IPS DF 6.9 (cell line): ENCODE results near the gene COQ10A.

Experiments used
- DNase-seq: peaks from one replicate; pipeline ENCODE4 v3.0.0-alpha.2; 2013; ENCODE audit warnings: low read depth, low spot score
- H3K27ac ChIP-seq: one replicate; pipeline ENCODE4 v1.5.1; 2013; ENCODE audit warnings: low read length, control low read depth
- H3K27me3 ChIP-seq: 2 replicates; pipeline ENCODE4 v1.6.1; 2013; ENCODE audit warnings: mild to moderate bottlenecking, low read length; ENCODE audit not compliant: control insufficient read depth, insufficient read depth
- H3K36me3 ChIP-seq: 2 replicates; pipeline ENCODE4 v1.6.1; 2013; ENCODE audit warnings: low read length; ENCODE audit not compliant: control insufficient read depth, insufficient read depth
- H3K4me1 ChIP-seq: 2 replicates; pipeline ENCODE4 v1.6.1; 2013; ENCODE audit warnings: low read length; ENCODE audit not compliant: control insufficient read depth, insufficient read depth
- H3K4me3 ChIP-seq: 2 replicates; pipeline ENCODE4 v1.5.1; 2013; ENCODE audit warnings: mild to moderate bottlenecking, low read length
- H3K9me3 ChIP-seq: 2 replicates; pipeline ENCODE4 v1.6.1; 2013; ENCODE audit warnings: low read length, inconsistent platforms; ENCODE audit not compliant: control insufficient read depth, insufficient read depth
- WGBS: extraction: QIAGEN DNeasy Blood & Tissue Kit; methylation state at CpG from one replicate; pipeline ENCODE4 v1.1.7; 2013; ENCODE audit warnings: mixed read lengths, missing lambda C conversion rate; ENCODE audit not compliant: insufficient read length, insufficient coverage; 5-methylcytosine and 5-hydroxymethylcytosine counted together

The COQ10A gene

DNA sequence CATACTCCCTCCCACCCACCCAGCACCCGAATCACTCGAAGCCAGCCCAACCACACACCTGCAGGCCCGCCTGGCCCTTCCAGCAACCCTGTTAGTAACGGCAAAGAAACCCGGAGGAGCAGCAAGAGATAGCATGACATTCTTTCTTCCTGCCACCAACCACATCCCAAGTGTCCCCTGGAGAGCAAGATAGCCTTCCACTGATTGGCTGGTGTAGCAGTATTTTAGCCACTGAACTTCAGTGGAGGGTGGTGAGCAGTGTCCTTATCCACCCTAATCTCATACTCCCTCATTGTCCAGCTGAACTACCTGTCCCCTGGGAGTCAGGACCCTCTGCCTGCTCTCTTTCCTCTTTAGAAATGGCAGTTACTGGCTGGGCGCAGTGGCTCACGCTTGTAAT lies 37.7 kb upstream of the COQ10A start:
- H3K36me3 ChIP-seq = no peaks in the 10 kb centered on the region
- WGBS = no CpG with 5 or more reads among the region's 7 CpGs
- no peaks in the 10 kb centered on the region for H3K27me3 ChIP-seq
- H3K9me3 ChIP-seq = no peaks in the 10 kb centered on the region
- DNase-seq = no peak
- H3K4me1 ChIP-seq = 0 out of 2 replicates have a peak, but pooled peaks cover 2% of the 10 kb centered on the region
- H3K4me3 ChIP-seq = no peak overlapping the region
- H3K27ac ChIP-seq = no peak overlapping the region

DNA sequence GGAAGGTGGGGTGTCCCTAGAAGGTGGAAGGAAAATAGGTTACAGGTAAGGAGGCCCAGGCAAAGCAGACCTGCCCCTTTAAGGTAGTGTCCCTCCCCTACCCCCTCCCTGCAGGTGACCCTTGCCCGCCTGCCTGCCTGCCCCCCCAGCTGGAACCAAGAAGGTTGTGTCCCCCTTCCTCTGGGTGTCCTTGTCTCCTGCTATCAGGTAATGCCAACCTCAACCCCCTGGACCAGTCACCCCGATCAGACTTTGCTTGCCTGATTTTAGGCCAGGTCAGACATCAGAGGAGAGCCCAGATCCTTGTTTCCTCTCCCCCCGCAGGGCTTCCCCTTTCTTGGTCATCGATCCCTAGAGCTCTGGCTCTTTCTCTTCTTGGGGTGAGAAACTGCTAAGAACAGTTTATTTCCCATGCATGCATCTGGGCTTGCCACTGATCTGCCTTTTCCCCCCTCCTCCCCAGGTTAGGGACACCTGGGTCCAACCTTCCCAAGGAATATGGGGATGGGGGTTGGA lies 36.8 kb upstream of the COQ10A start, which contains the start of gene SLC39A5:
TSS of gene SLC39A5 (plus strand) at position 136 of the 516 bp plus-strand sequence. CDS start 1,224 bp downstream, outside the sequence.
- Histone ChIP-seq H3K27me3 (no peaks in the 10 kb centered on the region), H3K36me3 (no peaks in the 10 kb centered on the region), H3K4me3 (no peak within 1 kb of the TSS), H3K27ac (no peak within 1 kb of the TSS), H3K4me1 (no peaks in the 10 kb centered on the region), H3K9me3 (no peaks in the 10 kb centered on the region)
- DNase-seq = no peak
- no CpG with 5 or more reads among the region's 4 CpGs for WGBS

DNA sequence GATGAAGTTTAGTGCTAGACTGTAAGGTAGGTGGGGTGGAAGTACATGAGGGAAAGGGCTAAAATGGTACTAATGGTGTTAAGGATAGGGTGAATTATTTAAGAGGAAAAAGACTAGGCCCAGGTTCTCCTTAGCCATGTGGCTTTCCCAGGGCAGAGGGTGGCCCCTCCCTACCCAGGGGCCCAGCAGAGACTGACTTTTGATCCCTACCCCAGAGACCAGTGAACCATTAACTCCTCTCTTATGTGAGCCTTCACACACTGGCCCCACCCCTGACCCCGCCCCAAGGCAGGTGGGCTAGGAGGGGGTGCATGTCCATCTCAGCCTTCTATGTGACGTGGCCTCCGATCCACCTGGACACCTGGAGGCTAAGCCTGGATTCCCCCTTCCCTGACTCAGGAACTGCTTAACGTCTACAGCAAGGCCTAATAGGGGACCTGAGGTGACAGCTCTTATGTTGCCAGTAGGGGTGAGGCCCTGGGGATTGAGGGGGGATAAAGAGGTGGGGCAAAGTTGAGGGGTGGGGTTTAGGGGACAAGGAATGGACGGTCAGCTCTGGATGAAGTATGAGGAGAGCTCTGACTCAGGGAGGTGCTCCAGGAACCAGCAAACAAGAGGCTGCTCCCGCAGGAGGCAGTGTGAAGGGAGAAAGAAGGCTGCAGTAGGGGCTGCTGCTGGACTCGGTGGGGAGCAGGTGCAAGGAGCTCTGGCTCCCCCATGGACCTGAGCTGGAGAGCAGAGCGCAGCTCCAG lies 36.1 kb upstream of the COQ10A start:
- H3K36me3 ChIP-seq = no peaks in the 10 kb centered on the region
- DNase-seq = no peak
- no peak overlapping the region for H3K4me3 ChIP-seq
- no CpG with 5 or more reads among the region's 8 CpGs for WGBS
- no peaks in the 10 kb centered on the region for H3K4me1 ChIP-seq
- no peak overlapping the region for H3K27ac ChIP-seq
- H3K27me3 ChIP-seq = no peaks in the 10 kb centered on the region
- no peaks in the 10 kb centered on the region for H3K9me3 ChIP-seq

DNA sequence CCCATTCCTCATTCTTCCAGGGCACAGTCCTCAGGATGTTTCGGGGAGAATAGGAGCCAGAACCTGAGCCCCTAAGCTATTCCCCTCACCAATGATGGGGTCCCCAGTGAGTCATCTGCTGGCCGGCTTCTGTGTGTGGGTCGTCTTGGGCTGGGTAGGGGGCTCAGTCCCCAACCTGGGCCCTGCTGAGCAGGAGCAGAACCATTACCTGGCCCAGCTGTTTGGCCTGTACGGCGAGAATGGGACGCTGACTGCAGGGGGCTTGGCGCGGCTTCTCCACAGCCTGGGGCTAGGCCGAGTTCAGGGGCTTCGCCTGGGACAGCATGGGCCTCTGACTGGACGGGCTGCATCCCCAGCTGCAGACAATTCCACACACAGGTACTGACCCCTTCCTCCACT lies 35.6 kb upstream of the COQ10A start:
- Histone ChIP-seq H3K9me3 (no peaks in the 10 kb centered on the region), H3K4me1 (no peaks in the 10 kb centered on the region), H3K27ac (no peak overlapping the region), H3K36me3 (no peaks in the 10 kb centered on the region), H3K4me3 (no peak overlapping the region), H3K27me3 (no peaks in the 10 kb centered on the region)
- DNase-seq = no peak
- WGBS = no CpG with 5 or more reads among the region's 11 CpGs

DNA sequence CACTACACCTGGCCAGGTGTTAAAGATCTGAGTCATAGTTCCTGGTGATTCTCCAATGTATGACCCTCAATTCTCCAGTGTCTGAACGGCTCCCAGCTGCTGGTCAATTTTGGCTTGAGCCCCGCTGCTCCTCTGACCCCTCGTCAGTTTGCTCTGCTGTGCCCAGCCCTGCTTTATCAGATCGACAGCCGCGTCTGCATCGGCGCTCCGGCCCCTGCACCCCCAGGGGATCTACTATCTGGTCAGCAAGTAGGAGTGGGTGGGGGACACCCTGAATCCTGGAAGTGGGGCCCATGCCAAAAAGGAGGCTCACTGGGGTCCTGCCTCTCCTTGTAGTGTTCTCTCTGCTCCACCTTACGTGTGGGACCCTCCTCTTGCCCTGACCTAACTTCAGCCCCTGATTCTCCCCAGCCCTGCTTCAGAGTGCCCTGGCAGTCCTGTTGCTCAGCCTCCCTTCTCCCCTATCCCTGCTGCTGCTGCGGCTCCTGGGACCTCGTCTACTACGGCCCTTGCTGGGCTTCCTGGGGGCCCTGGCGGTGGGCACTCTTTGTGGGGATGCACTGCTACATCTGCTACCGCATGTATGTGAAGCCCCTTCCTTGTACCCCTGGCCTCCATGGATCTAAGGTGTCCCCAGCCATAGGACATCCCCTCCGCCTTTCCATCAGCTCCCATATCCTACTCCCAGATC lies 31.9 kb upstream of the COQ10A start:
- Histone ChIP-seq H3K27me3 (no peaks in the 10 kb centered on the region), H3K36me3 (no peaks in the 10 kb centered on the region), H3K4me1 (0 out of 2 replicates have a peak, but pooled peaks cover 1% of the 10 kb centered on the region), H3K4me3 (no peak overlapping the region), H3K27ac (no peak overlapping the region), H3K9me3 (no peaks in the 10 kb centered on the region)
- no CpG with 5 or more reads among the region's 16 CpGs for WGBS
- no peak for DNase-seq

DNA sequence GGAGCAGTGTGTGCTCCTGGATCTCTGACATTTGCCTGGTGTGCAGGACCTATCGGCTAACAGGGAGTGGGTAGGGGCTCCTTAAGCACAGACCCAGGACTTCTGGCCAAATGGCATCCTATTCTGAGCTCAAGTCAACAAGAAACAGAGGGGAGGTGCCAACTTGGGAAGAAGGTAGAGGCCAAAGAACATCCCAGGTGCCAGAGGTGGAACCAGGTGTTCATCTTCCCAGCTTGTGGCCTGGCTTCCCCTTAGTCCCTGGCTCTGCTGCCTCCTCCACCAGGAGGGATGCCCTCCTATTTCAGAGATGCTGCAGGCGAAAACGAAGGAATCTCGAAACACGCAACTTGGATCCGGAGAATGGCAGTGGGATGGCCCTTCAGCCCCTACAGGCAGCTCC lies 30.7 kb upstream of the COQ10A start:
- Histone ChIP-seq H3K27ac (no peak overlapping the region), H3K9me3 (no peaks in the 10 kb centered on the region), H3K36me3 (no peaks in the 10 kb centered on the region), H3K4me1 (0 out of 2 replicates have a peak, but pooled peaks cover 1% of the 10 kb centered on the region), H3K4me3 (no peak overlapping the region), H3K27me3 (no peaks in the 10 kb centered on the region)
- no CpG with 5 or more reads among the region's 6 CpGs for WGBS
- no peak for DNase-seq

DNA sequence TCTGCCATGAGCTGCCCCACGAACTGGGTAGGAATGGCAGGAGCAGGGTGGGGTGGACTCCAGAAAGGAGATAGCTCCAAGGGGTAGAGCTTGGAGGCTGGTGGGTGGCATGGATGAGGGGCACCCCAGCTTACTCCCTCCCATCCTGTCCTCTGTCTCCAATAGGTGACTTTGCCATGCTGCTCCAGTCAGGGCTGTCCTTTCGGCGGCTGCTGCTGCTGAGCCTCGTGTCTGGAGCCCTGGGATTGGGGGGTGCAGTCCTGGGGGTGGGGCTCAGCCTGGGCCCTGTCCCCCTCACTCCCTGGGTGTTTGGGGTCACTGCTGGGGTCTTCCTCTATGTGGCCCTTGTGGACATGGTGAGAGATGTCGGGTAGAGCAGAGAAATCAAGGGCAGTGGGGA lies 29.8 kb upstream of the COQ10A start:
- no peak for DNase-seq
- peaks cover 7% of the 10 kb centered on the region; the same call in 1 of the 2 replicates for H3K36me3 ChIP-seq
- 0 out of 2 replicates have a peak, but pooled peaks cover 1% of the 10 kb centered on the region for H3K4me1 ChIP-seq
- no peaks in the 10 kb centered on the region for H3K9me3 ChIP-seq
- no peak overlapping the region for H3K4me3 ChIP-seq
- no peaks in the 10 kb centered on the region for H3K27me3 ChIP-seq
- H3K27ac ChIP-seq = no peak overlapping the region
- no CpG with 5 or more reads among the region's 5 CpGs for WGBS

DNA sequence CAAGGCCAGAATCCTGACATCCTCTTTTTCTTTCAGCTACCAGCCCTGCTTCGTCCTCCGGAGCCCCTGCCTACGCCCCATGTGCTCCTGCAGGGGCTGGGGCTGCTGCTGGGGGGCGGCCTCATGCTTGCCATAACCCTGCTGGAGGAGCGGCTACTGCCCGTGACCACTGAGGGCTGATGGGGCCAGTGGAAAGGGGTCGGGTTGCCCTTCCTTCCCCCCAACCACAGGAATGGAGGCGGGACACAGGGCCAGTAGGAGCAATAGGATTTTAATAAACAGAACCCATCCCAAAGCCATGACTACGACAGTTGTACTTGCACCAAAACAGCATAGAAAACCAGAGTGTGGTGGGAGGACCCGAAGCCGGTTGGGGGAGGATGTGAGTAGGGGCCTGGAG lies 29.2 kb upstream of the COQ10A start:
- H3K27me3 ChIP-seq = no peaks in the 10 kb centered on the region
- H3K27ac ChIP-seq = no peak overlapping the region
- H3K4me1 ChIP-seq = 0 out of 2 replicates have a peak, but pooled peaks cover 1% of the 10 kb centered on the region
- H3K4me3 ChIP-seq = no peak overlapping the region
- DNase-seq = no peak
- H3K36me3 ChIP-seq = peaks cover 9% of the 10 kb centered on the region; the same call in 1 of the 2 replicates
- no peaks in the 10 kb centered on the region for H3K9me3 ChIP-seq
- WGBS = no CpG with 5 or more reads among the region's 11 CpGs

DNA sequence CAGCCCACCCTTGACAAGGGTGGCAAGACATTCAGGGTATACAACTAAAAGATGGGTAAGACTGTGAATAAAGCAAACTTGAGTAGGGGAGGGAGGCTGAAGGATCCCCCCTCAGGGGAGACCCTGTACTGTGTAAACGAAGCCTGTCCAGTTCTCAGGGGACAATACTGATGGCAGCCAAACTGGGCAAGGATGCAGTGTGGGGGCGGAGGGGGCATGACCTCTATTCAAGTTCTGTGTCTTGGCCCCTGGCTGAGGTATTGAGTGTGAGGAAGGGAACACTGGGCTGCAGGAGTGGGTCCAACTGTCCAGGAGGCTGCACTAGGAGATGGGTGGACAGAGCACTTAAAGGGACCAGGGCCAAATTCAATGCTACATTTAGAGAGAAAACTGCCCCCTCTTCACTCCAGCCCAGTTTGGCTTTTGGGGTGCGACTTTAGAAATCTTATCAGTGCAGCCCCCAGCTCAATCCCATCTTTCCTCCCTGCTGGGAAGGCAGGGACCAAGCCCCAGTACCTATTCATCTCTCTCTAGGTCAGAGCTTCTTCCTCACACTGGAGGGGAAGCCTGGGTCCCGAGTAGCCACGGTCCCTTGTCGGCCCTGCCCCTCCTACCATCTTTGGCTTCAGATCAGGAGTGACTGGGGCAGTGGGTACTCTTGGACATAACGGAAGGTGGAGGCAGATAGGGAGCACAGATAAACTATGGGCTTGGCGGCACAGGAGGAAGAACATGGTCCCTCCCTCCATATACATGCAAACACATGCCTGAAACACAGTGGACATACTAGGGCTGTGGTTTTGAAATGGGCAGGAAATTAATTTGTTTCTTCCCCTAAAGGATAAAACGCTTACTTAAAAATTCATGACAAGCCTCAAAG lies 25.1 kb upstream of the COQ10A start:
- no peak for DNase-seq
- Histone ChIP-seq H3K9me3 (no peaks in the 10 kb centered on the region), H3K27ac (no peak overlapping the region), H3K4me1 (0 out of 2 replicates have a peak, but pooled peaks cover 1% of the 10 kb centered on the region), H3K27me3 (no peaks in the 10 kb centered on the region), H3K36me3 (peaks cover 35% of the 10 kb centered on the region), H3K4me3 (no peak overlapping the region)
- WGBS = no CpG with 5 or more reads among the region's 9 CpGs

DNA sequence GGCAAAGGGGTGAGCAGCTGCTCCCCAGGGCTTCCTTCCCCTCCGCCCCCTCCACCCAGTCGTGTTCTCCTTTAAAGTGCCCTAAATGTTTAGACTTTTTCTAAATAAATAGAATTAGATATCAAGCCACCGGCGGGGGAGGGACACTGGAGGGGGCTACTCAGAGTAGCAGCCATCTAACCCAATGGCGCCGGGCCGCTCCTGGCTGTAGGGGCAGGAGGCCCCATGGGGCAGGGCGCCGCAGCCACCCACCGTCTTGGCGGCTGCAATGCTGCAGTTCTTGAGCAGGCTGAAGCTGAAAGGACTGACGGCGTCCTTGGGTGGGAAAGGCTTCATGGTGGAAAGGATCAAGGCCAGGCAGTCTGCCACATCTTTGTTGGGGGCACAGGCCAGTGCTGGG lies 23.8 kb upstream of the COQ10A start:
- WGBS = no CpG with 5 or more reads among the region's 13 CpGs
- no peak for DNase-seq
- Histone ChIP-seq H3K36me3 (peaks cover 43% of the 10 kb centered on the region), H3K9me3 (no peaks in the 10 kb centered on the region), H3K27ac (no peak overlapping the region), H3K4me3 (no peak overlapping the region), H3K27me3 (no peaks in the 10 kb centered on the region), H3K4me1 (0 out of 2 replicates have a peak, but pooled peaks cover 1% of the 10 kb centered on the region)
